AG10803 (cell line): ENCODE data around the gene LY86.
"Not testable (repeated sequence)": the region's sequence is repeated elsewhere in the genome, so short reads cannot be mapped to it uniquely, and the experiment has no call there.

Source experiments
- DNase-seq: peaks from one replicate; pipeline ENCODE4 v3.0.0; 2010; ENCODE audit warnings: low read depth
- H3K4me3 ChIP-seq: 2 replicates; pipeline ENCODE4 v1.5.1; 2011; ENCODE audit warnings: mild to moderate bottlenecking, low read length, control low read depth
- TF ChIP-seq, protein P1 (sequence below): conservative IDR thresholded peaks from 2 replicates; pipeline ENCODE4 v1.5.1; 2011; ENCODE audit warnings: mild to moderate bottlenecking, low read length, control low read depth, inconsistent platforms

Gene LY86

DNA sequence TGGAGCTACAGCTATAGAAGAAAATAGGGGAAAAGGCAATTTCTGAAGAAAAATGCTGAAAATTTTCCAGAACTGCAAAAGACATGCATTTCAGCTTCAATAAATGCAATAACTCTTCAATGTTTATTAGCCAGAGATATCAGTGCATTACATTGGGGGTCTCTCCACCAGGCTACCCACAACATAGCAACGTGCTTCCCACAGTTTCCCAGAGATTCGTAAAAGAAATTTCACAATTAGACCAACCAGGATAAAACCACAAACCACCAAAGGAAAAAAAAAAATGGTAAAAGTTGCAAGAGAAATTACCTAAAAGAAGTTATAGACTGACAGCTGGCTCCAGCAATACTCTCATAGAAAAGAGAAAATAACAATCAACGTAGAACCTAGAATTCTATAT, 16.0 kb downstream of the LY86 start:
- no peak overlapping the region for H3K4me3 ChIP-seq
- TF ChIP-seq, protein P1, sequence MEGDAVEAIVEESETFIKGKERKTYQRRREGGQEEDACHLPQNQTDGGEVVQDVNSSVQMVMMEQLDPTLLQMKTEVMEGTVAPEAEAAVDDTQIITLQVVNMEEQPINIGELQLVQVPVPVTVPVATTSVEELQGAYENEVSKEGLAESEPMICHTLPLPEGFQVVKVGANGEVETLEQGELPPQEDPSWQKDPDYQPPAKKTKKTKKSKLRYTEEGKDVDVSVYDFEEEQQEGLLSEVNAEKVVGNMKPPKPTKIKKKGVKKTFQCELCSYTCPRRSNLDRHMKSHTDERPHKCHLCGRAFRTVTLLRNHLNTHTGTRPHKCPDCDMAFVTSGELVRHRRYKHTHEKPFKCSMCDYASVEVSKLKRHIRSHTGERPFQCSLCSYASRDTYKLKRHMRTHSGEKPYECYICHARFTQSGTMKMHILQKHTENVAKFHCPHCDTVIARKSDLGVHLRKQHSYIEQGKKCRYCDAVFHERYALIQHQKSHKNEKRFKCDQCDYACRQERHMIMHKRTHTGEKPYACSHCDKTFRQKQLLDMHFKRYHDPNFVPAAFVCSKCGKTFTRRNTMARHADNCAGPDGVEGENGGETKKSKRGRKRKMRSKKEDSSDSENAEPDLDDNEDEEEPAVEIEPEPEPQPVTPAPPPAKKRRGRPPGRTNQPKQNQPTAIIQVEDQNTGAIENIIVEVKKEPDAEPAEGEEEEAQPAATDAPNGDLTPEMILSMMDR = no peak
- no peak for DNase-seq

DNA sequence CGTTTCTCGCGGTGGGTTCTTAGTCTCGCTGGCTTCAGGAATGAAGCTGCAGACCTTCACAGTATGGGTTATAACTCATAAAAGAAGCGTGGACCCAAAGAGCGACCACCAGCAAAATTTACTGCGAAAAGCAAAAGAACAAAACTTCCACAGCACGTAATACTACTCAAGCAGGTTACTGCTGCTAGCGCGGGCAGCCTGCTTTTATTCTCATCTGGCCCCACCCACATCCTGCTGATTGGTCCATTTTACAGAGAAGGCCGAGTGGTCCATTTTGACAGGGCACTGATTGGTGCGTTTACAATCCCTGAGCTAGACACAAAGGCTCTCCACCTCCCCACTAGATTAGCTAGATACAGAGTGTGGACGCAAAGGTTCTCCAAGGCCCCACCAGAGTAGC, 17.4 kb downstream of the LY86 start:
- no peak for DNase-seq
- TF ChIP-seq, protein P1 = no peak
- H3K4me3 ChIP-seq = no peak overlapping the region

DNA sequence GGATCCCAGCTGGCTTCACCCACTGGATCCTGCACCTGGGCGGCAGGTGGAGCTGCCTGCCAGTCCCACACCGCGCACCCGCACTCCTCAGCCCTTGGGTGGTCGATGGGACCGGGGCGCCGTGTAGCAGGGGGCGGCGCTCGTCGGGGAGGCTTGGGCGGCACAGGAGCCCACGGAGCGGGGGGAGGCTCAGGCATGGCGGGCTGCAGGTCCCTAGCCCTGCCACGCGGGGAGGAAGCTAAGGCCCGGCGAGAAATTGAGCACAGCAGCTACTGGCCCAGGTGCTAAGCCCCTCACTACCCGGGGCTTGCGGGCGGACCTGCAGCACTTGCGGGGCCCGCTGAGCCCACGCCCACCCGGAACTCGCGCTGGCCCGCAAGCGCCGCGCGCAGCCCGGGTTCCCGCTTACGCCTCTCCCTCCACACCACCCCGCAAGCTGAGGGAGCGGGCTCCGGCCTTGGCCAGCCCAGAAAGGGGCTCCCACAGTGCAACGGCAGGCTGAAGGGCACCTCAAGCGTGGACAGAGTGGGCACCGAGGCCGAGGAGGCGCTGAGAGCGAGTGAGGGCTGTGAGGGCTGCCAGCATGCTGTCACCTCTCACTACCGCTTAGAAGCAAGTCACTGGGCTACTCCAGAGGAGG, 18.0 kb downstream of the LY86 start:
- H3K4me3 ChIP-seq, DNase-seq: not testable (repeated sequence)

DNA sequence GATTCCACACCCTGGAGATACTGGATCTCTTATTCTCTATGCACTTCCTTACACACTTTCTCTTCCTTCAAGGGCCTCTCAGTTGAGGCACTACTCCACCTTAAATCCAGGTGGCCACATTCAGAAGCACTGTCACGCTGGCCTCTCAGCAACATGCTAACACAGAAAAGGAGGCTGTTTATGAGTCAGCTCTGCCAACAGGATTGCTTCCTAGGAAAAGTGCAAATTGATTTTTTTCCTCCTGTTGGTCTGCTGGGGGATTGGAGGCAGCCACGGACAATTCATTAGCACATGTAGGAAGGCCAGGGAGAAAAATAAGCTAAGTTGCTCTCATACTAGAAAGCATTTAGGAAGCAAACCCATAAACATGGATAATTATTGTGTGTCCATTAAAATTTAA, 20.9 kb downstream of the LY86 start:
- DNase-seq = no peak
- TF ChIP-seq, protein P1 = no peak
- no peak overlapping the region for H3K4me3 ChIP-seq

DNA sequence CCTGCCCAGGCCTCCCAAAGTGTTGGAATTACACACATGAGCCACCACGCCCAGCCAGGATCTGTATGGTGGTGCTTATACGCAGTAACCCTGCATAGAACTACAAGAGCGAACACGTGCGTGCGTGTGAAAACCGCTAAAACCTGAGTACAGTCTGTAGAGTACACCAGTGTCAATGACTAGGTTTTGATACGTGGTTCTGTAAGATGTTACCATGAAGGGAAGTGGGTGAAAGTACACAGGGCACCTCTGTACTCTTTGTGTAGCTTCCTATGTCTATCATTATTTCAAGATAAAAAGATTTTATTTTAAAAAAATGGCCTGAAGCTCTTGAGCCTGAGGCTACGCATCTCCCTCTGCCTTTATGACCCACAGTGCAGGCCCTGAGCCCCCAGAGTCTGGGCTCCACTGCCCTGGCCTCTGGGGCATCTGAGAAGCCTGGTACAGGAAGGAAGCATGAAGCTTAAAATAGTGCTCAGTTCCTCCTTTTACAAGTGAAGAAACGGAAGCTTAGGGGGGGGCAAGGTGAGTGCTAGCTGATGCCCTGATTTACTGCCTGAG, 21.6 kb downstream of the LY86 start:
- no peak for DNase-seq
- TF ChIP-seq, protein P1 = no peak
- no peak overlapping the region for H3K4me3 ChIP-seq

DNA sequence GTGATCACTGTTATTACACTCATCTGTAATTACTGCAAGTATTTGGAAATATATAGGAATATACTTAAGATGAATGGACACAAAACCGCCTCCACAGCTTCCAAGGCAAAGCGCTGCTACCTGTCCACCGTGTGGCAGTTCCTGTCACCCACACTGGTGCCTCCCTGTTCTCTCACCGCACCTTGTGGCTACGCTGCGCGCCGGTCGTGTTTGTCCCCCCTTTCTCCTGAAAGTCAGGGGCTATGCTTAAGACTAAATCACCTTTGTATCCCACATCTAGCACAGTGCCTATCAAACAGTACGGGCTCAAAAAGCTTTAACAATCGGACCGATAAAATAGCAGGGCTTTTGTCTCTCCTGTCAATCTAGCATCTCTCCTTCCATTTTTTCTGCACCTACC, 23.0 kb downstream of the LY86 start:
- no peak for DNase-seq
- TF ChIP-seq, protein P1 = no peak

DNA sequence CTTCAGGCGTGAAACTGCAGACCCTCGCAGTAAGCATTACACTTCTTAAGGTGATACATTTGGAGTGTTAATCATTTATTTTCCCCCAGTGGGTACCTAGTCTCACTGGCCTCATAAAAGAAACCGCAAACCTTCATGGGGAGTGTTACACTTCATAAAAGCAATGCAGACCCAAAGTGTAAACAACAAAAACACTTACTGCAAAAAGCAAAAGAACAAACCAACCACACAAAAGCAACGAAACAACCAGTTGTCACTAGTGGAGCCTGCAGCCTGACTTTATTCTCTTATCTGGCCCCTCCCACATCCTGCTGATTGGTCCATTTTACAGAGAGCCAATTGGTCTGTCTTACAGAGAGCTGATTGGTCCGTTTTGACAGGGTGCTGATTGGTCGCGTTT, 23.8 kb downstream of the LY86 start:
- TF ChIP-seq, protein P1 = no peak
- no peak for DNase-seq
- H3K4me3 ChIP-seq = no peak overlapping the region

More for the DNA sequence above, 23.0 kb downstream of the LY86 start:
- H3K4me3 ChIP-seq = no peak overlapping the region

DNA sequence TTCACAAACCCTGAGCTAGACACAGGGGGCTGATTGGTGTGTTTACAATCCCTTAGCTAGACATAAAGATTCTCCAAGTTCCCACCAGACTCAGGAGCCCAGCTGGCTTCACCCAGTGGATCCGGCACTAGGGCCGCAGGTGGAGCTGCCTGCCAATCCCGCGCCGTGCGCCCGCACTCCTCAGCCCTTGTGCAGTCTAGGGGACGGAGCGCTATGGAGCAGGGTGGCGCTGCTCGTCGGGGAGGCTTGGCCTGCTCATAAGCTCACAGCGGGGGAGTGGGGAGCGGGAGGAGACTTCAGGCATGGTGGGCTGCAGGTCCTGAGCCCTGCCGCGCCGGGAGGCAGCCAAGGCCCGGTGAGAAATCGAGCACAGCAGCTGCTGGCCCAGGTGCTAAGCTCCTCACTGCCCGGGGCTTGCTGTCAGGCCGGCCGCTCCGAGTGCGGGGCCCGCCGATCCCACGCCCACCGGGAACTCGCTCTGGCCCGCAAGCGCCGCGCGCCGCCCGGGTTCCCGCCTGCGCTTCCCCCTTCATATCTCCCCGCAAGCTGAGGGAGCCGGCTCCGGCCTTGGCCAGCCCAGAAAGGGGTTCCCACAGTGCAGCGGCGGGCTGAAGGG, 24.7 kb downstream of the LY86 start:
- DNase-seq, H3K4me3 ChIP-seq: not testable (repeated sequence)
